GM12878 (cell line): Measurements from ENCODE around the gene ZBTB18. TPM values are rescaled to one million over a fixed set of nuclear protein-coding genes. Genes with fewer than 3 reads are reported as not detected.
A peak's percentile ranks its signal among the peaks of the same experiment; 100 is the strongest.

Experiments
- ATAC-seq: fragments of 200-7000 bp; cut with Tn5 transposase; 3 replicates; pipeline ENCODE4 v1.9.1; 2020; ENCODE audit warnings: mild to moderate bottlenecking, moderate library complexity
- BruUV-seq: library from RNA; stranded (reverse); fragments of 400-500 nt; replicated peaks from 2 replicates; lab custom pipeline; 2021; lab: Mats Ljungman, UMichigan
- CTCF ChIA-PET: fragments of 300-600 bp; sonication (Branson Sonifier 250); formaldehyde crosslinking; extraction: SDS; loops from one replicate; lab custom pipeline; 2021; ENCODE audit warnings: inconsistent platforms; lab: Yijun Ruan, JAX
- POLR2A ChIA-PET: fragments of 350-600 bp; formaldehyde crosslinking; extraction: SDS; loops from one replicate; lab custom pipeline; 2021; ENCODE audit warnings: inconsistent platforms; lab: Charles Lee
- RAD21 ChIA-PET: fragments of 300-600 bp; sonication (Branson Sonifier 250); formaldehyde crosslinking; loops from one replicate; lab custom pipeline; 2023; ENCODE audit warnings: antibody characterized with exemption; ENCODE audit not compliant: unreplicated experiment; lab: Charles Lee
- SMC1A ChIA-PET: fragments of 300-600 bp; sonication (Branson Sonifier 250); formaldehyde crosslinking; loops from one replicate; lab custom pipeline; 2023; ENCODE audit not compliant: unreplicated experiment, uncharacterized antibody; lab: Charles Lee
- DNase-seq: peaks from one replicate; pipeline ENCODE4 v3.0.0-alpha.2; 2011; ENCODE audit warnings: low read depth, low spot score
- FAIRE-seq: peaks from 3 replicates; lab custom pipeline; 2011; peaks lifted over from hg19 to GRCh38; lab: Jason Lieb, UNC
- H2AFZ ChIP-seq: 2 replicates; pipeline ENCODE4 v1.6.0; 2011; ENCODE audit warnings: low read depth, low read length, control low read depth; ENCODE audit not compliant: control insufficient read depth
- H3K27ac ChIP-seq: 2 replicates; pipeline ENCODE4 v1.5.1; 2011; ENCODE audit warnings: control low read depth; ENCODE audit not compliant: control insufficient read depth, insufficient read depth
- H3K27me3 ChIP-seq, 2 experiments: replicated peaks in 1 of 2; 2 replicates each; pipeline versions ENCODE4 v1.6.0 to v1.6.1; 2011; ENCODE audit warnings: low read length in 1 of 2; ENCODE audit not compliant: control insufficient read depth in 2 of 2, insufficient read depth in 2 of 2
- H3K36me3 ChIP-seq, 2 experiments: 2 replicates each; pipeline ENCODE4 v1.5.1; 2011; ENCODE audit warnings: low read length in 1 of 2; ENCODE audit not compliant: control insufficient read depth in 2 of 2, insufficient read depth in 2 of 2
- H3K4me1 ChIP-seq: 2 replicates; pipeline ENCODE4 v1.6.1; 2011; ENCODE audit warnings: mild to moderate bottlenecking, low read length, moderate library complexity, mixed read lengths; ENCODE audit not compliant: control insufficient read depth, insufficient read depth
- H3K4me2 ChIP-seq: 2 replicates; pipeline ENCODE4 v1.6.0; 2011; ENCODE audit warnings: control low read depth; ENCODE audit not compliant: control insufficient read depth, insufficient read depth
- H3K4me3 ChIP-seq: fragments of 200-600 bp; sonication (generic); 2 replicates; pipeline ENCODE4 v1.5.1; 2016
- H3K79me2 ChIP-seq: 2 replicates; pipeline ENCODE4 v1.6.0; 2011; ENCODE audit warnings: low read length; ENCODE audit not compliant: control insufficient read depth, insufficient read depth
- H3K9ac ChIP-seq: 2 replicates; pipeline ENCODE4 v1.8.0; 2011; ENCODE audit warnings: low read length, control low read depth, mixed read lengths; ENCODE audit not compliant: control insufficient read depth, insufficient read depth
- H3K9me3 ChIP-seq: replicated peaks from 3 replicates; pipeline ENCODE4 v1.5.1; 2011; ENCODE audit warnings: mild to moderate bottlenecking, low read length; ENCODE audit not compliant: control insufficient read depth, insufficient read depth
- H4K20me1 ChIP-seq: 2 replicates; pipeline ENCODE4 v1.6.0; 2011; ENCODE audit not compliant: control insufficient read depth, insufficient read depth
- ATF7 ChIP-seq: fragments of 450-650 bp; IDR thresholded peaks from 2 replicates; pipeline ENCODE4 v1.6.1; 2016; ENCODE audit warnings: low read depth, mild to moderate bottlenecking
- ETV6 ChIP-seq, 2 experiments: fragments of 450-650 bp in 1 of 2; IDR thresholded peaks in 1 of 2; conservative IDR thresholded peaks in 1 of 2; 2 replicates each; pipeline ENCODE4 v1.6.1; 2014; ENCODE audit warnings: antibody characterized with exemption in 1 of 2, borderline replicate concordance in 1 of 2, low read depth in 1 of 2, mild to moderate bottlenecking in 1 of 2, moderate library complexity in 1 of 2
- HDAC2 ChIP-seq: fragments of 200-600 bp; sonication (generic); IDR thresholded peaks from 2 replicates; pipeline ENCODE4 v1.6.1; 2017
- IKZF1 ChIP-seq: fragments of 450-650 bp; conservative IDR thresholded peaks from 2 replicates; pipeline ENCODE4 v1.6.1; 2017; ENCODE audit warnings: antibody characterized with exemption, mild to moderate bottlenecking
- NFXL1 ChIP-seq: fragments of 450-650 bp; IDR thresholded peaks from 2 replicates; pipeline ENCODE4 v1.6.1; 2017; ENCODE audit warnings: antibody characterized with exemption, mild to moderate bottlenecking, borderline replicate concordance
- POLR2AphosphoS2 ChIP-seq: IDR thresholded peaks from 2 replicates; pipeline ENCODE4 v1.6.1; 2011; ENCODE audit warnings: low read depth, mild to moderate bottlenecking, low read length, improper control_type of control experiment, moderate library complexity
- PRDM15 ChIP-seq: fragments of 450-650 bp; formaldehyde crosslinking; IDR thresholded peaks from 2 replicates; pipeline ENCODE4 v1.4.0; 2020; ENCODE audit warnings: mild to moderate bottlenecking, moderate library complexity
- RB1 ChIP-seq: fragments of 450-650 bp; formaldehyde crosslinking; IDR thresholded peaks from 2 replicates; pipeline ENCODE4 v1.6.1; 2017; ENCODE audit warnings: mild to moderate bottlenecking, borderline replicate concordance
- TCF12 ChIP-seq: IDR thresholded peaks from 2 replicates; pipeline ENCODE4 v1.6.1; 2011; ENCODE audit warnings: low read depth, mild to moderate bottlenecking, low read length
- USF2 ChIP-seq: IDR thresholded peaks from 2 replicates; pipeline ENCODE4 v1.6.1; 2011; ENCODE audit warnings: low read depth, low read length, improper control_type of control experiment, borderline replicate concordance
- ZBED1 ChIP-seq: IDR thresholded peaks from 2 replicates; pipeline ENCODE4 v1.6.1; 2016; ENCODE audit warnings: borderline replicate concordance
- WGBS: methylation state at CpG from one replicate; pipeline ENCODE4 v1.1.6; 2016; ENCODE audit warnings: low lambda C conversion rate; ENCODE audit not compliant: insufficient replicate concordance, insufficient coverage; ENCODE audit errors: missing lambda C conversion rate; 5-methylcytosine and 5-hydroxymethylcytosine counted together
- in situ Hi-C: fragments of 300-500 bp; cut with MboI; formaldehyde crosslinking; loops from 9 replicates; pipeline ENCODE4 v1.14.3; 2018; ENCODE audit warnings: mixed read lengths
- intact Hi-C: fragments of 100-400 bp; cut with micrococcal nuclease; formaldehyde crosslinking; loops from one replicate; pipeline ENCODE4 v1.14.2; 2022; ENCODE audit not compliant: unreplicated experiment
- polyA plus RNA-seq, 11 experiments: library from polyadenylated mRNA; depleted of rRNA in 4 of 11; unstranded in 6 of 11; stranded (reverse) in 5 of 11; fragments of >200 nt; fragmentation: Nextera tagmentation in 4 of 11; fragmentation: Illumina TruSeq in 1 of 11; extraction: Ambion mirVana in 4 of 11; extraction: Trizol in 1 of 11; gene quantifications; 1 replicate in 1 of 11; 2 replicates in 10 of 11; pipeline versions ENCODE4 v1.2.1 to v1.2.3, GENCODE V29; 2011 to 2016; ENCODE audit warnings: inconsistent platforms in 2 of 11, missing spikeins in 2 of 11, low read depth in 1 of 11
- total RNA-seq, 4 experiments: library from RNA; depleted of rRNA in 3 of 4; stranded (reverse); fragments of >200 nt in 3 of 4; fragmentation: Illumina TruSeq in 1 of 4; extraction: Trizol in 1 of 4; gene quantifications; 2 replicates each; pipeline versions ENCODE4 v1.2.1 to v1.2.3, GENCODE V29; 2013 to 2021

The ZBTB18 gene
- total and polyA plus RNA-seq, 10 of the 15 experiments (the other 5 are each of a cell fraction or from before 2014, with no cell fraction given) = 0.27 to 8.6 (median 6.1) TPM

GRCh38 chr1:244066954-244067716 lies 16.1 kb downstream of the ZBTB18 start:
- Histone ChIP-seq H3K27me3 (no peaks in the 10 kb centered on the region; a peak in 3 of 4 replicates), H3K9ac (no peak overlapping the region), H2AFZ (no peak overlapping the region), H3K36me3 (no peaks in the 10 kb centered on the region), H3K9me3 (no peaks in the 10 kb centered on the region), H3K4me3 (no peak overlapping the region), H3K4me1 (no peaks in the 10 kb centered on the region), H4K20me1 (no peaks in the 10 kb centered on the region), H3K27ac (no peak overlapping the region), H3K4me2 (no peak overlapping the region), H3K79me2 (no peaks in the 10 kb centered on the region)
- in situ Hi-C loops = no loop called here
- peak; percentile 51; the same call in 1 of the 2 replicates for TF ChIP-seq IKZF1
- TF ChIP-seq ETV6 (conservative IDR thresholded peaks at IDR 0.05 in 1 of 2, IDR thresholded peaks at IDR 0.05 in 1 of 2; ENCODE audit: borderline replicate concordance in 1 of 2, low read depth in 1 of 2) = no peak
- ChIA-PET POLR2A (no interaction called here), SMC1A (no interaction called here), CTCF (no interaction called here), RAD21 (no interaction called here)
- WGBS = 69% methylated on average over 26 of the region's 26 CpGs
- BruUV-seq = no TSS peak
- intact Hi-C loops = no loop called here
- ATAC-seq (peak; percentile 65), DNase-seq (no peak), FAIRE-seq (no peak)

- no peak for ATAC-seq
- no peak overlapping the region for H3K9ac ChIP-seq
- no peak for FAIRE-seq
- ChIA-PET POLR2A (interaction anchor here (0.7 kb wide), 1 partner anchor 1960 kb away, joined by 5 read pairs; no protein-coding TSS in a partner anchor), RAD21 (no interaction called here), SMC1A (interaction anchor here (1.4 kb wide), 1 partner anchor 8 kb away, joined by 5 read pairs; no protein-coding TSS in a partner anchor), CTCF (no interaction called here)
- H4K20me1 ChIP-seq = no peaks in the 10 kb centered on the region
- no peak overlapping the region for H2AFZ ChIP-seq
- no peaks in the 10 kb centered on the region for H3K36me3 ChIP-seq
- intact Hi-C loops (no loop called here), in situ Hi-C loops (no loop called here)
- H3K27me3 ChIP-seq = no peaks in the 10 kb centered on the region; a peak in 3 of 4 replicates
- H3K4me2 ChIP-seq = no peak overlapping the region
- DNase-seq = no peak
- BruUV-seq = no TSS peak
- H3K9me3 ChIP-seq = no peaks in the 10 kb centered on the region
- no peak overlapping the region for H3K4me3 ChIP-seq
- 48% methylated on average over 4 of the region's 4 CpGs for WGBS
- no peaks in the 10 kb centered on the region for H3K79me2 ChIP-seq
- H3K4me1 ChIP-seq = no peaks in the 10 kb centered on the region
- H3K27ac ChIP-seq = no peak overlapping the region
- TF ChIP-seq NFXL1 = no peak
- no peak for TF ChIP-seq ATF7
- no peak for TF ChIP-seq ZBED1
- no peak for TF ChIP-seq TCF12
- no peak for TF ChIP-seq HDAC2
- no peak for TF ChIP-seq POLR2AphosphoS2
- no peak for TF ChIP-seq RB1
- TF ChIP-seq USF2 = no peak
- TF ChIP-seq PRDM15 (CRISPR knock-in tag) = no peak
Observed at GRCh38 chr1:244067893-244068292, 16.8 kb downstream of the ZBTB18 start.
